Activated naive CD4-positive, alpha-beta T cell treated with anti-CD3 and anti-CD28 coated beads, Interleukin-2, amount 50 U/mL, for 72 hours (primary cell): Measurements from ENCODE around the gene MEX3A. TPM values are rescaled to one million over a fixed set of nuclear protein-coding genes. Genes with fewer than 3 reads are reported as not detected.
A peak's percentile ranks its signal among the peaks of the same experiment; 100 is the strongest.

Experiments used
- ATAC-seq, 2 donors: fragments of 150-1000 bp; cut with Tn5 transposase; 2 replicates each; pipeline ENCODE4 v1.10.0; 2021; ENCODE audit warnings: mild to moderate bottlenecking in 2 of 2, moderate library complexity in 2 of 2
- DNase-seq, 2 donors: peaks; one replicate each; pipeline ENCODE4 v3.0.0; 2021 to 2022; ENCODE audit warnings: low spot score in 2 of 2
- H3K27ac Mint-ChIP-seq, 2 donors: one replicate each; pipeline ENCODE4 v1.8.0; 2022; ENCODE audit warnings: mild to moderate bottlenecking in 2 of 2, mixed read lengths in 2 of 2
- H3K36me3 Mint-ChIP-seq, 2 donors: one replicate each; pipeline ENCODE4 v1.8.0; 2022; ENCODE audit warnings: mixed read lengths in 2 of 2
- H3K9me3 Mint-ChIP-seq, 2 donors: one replicate each; pipeline ENCODE4 v1.8.0; 2022; ENCODE audit warnings: mixed read lengths in 2 of 2
- total RNA-seq, 2 donors: library from RNA; stranded (reverse); gene quantifications; one replicate each; pipeline ENCODE4 v1.2.3, GENCODE V29; 2022

MEX3A gene
- total RNA-seq, 2 donors from 2014 or later: 0.16 to 0.49 TPM

GRCh38 chr1:156108664-156109241 is 26.5 kb upstream of the MEX3A start:
- ATAC-seq (no peak), DNase-seq (no peak)
- H3K27ac Mint-ChIP-seq: no peak overlapping the region
- no peaks in the 10 kb centered on the region for H3K36me3 Mint-ChIP-seq
- no peaks in the 10 kb centered on the region for H3K9me3 Mint-ChIP-seq

GRCh38 chr1:156108057-156108456 is 25.8 kb upstream of the MEX3A start:
- H3K27ac Mint-ChIP-seq: peak overlapping the region in 1 of 2 donors; percentile 96
- no peak for ATAC-seq
- no peak for DNase-seq
- H3K9me3 Mint-ChIP-seq: no peaks in the 10 kb centered on the region
- H3K36me3 Mint-ChIP-seq: no peaks in the 10 kb centered on the region

GRCh38 chr1:156106624-156107488 is 24.6 kb upstream of the MEX3A start:
- Mint-ChIP-seq H3K36me3 (no peaks in the 10 kb centered on the region), H3K9me3 (no peaks in the 10 kb centered on the region), H3K27ac (peak overlapping the region; percentile 93 to 96)
- DNase-seq (no peak), ATAC-seq (peak in 1 of 2 donors; percentile 23)

- no peak for ATAC-seq
- H3K36me3 Mint-ChIP-seq: no peaks in the 10 kb centered on the region
Measured at GRCh38 chr1:156104861-156105832, 22.9 kb upstream of the MEX3A start.

GRCh38 chr1:156104065-156104810 is 22.0 kb upstream of the MEX3A start:
- Mint-ChIP-seq H3K27ac (peak overlapping the region; percentile 96 to 97), H3K9me3 (no peaks in the 10 kb centered on the region), H3K36me3 (no peaks in the 10 kb centered on the region)
- peak in 1 of 2 donors; percentile 47 for DNase-seq
- peak in 1 of 2 donors; percentile 14 for ATAC-seq

More at GRCh38 chr1:156104861-156105832, 22.9 kb upstream of the MEX3A start:
- DNase-seq: no peak
- Mint-ChIP-seq H3K9me3 (no peaks in the 10 kb centered on the region), H3K27ac (peak overlapping the region; percentile 96 to 97)

- DNase-seq (no peak), ATAC-seq (peak in 1 of 2 donors; percentile 8)
Measured at GRCh38 chr1:156103521-156103947, 21.3 kb upstream of the MEX3A start.

GRCh38 chr1:156102633-156103511 is 20.6 kb upstream of the MEX3A start:
- H3K9me3 Mint-ChIP-seq: no peaks in the 10 kb centered on the region
- H3K36me3 Mint-ChIP-seq: peaks cover 0 to 7% of the 10 kb centered on the region in 2 donors
- DNase-seq (no peak), ATAC-seq (no peak)
- peak overlapping the region; percentile 62 to 96 for H3K27ac Mint-ChIP-seq

More at GRCh38 chr1:156103521-156103947, 21.3 kb upstream of the MEX3A start:
- H3K9me3 Mint-ChIP-seq: no peaks in the 10 kb centered on the region
- H3K27ac Mint-ChIP-seq: peak overlapping the region; percentile 96 to 97
- H3K36me3 Mint-ChIP-seq: peaks cover 0 to under 1% of the 10 kb centered on the region in 2 donors

GRCh38 chr1:156101880-156102279 is 19.6 kb upstream of the MEX3A start:
- H3K36me3 Mint-ChIP-seq: peaks cover 0 to 7% of the 10 kb centered on the region in 2 donors
- ATAC-seq: no peak
- DNase-seq: no peak
- no peaks in the 10 kb centered on the region for H3K9me3 Mint-ChIP-seq
- H3K27ac Mint-ChIP-seq: no peak overlapping the region

- Mint-ChIP-seq H3K27ac (peak overlapping the region; percentile 56 to 59), H3K36me3 (peaks cover 0 to 7% of the 10 kb centered on the region in 2 donors), H3K9me3 (no peaks in the 10 kb centered on the region)
- DNase-seq (no peak), ATAC-seq (no peak)
Measured at GRCh38 chr1:156100205-156100995, 18.1 kb upstream of the MEX3A start.

GRCh38 chr1:156099282-156099681 is 17.0 kb upstream of the MEX3A start:
- ATAC-seq (no peak), DNase-seq (no peak)
- H3K36me3 Mint-ChIP-seq: peaks cover 0 to 7% of the 10 kb centered on the region in 2 donors
- H3K27ac Mint-ChIP-seq: no peak overlapping the region
- no peaks in the 10 kb centered on the region for H3K9me3 Mint-ChIP-seq

GRCh38 chr1:156098784-156099183 is 16.5 kb upstream of the MEX3A start:
- Mint-ChIP-seq H3K27ac (peak overlapping the region; percentile 32 to 99), H3K36me3 (peaks cover 0 to 7% of the 10 kb centered on the region in 2 donors), H3K9me3 (no peaks in the 10 kb centered on the region)
- DNase-seq: no peak
- ATAC-seq: no peak

GRCh38 chr1:156097499-156098178 is 15.4 kb upstream of the MEX3A start:
- peak; percentile 39 to 53 for ATAC-seq
- DNase-seq: peak; percentile 60 to 72
- Mint-ChIP-seq H3K9me3 (no peaks in the 10 kb centered on the region), H3K36me3 (peaks cover 0 to 7% of the 10 kb centered on the region in 2 donors), H3K27ac (peak overlapping the region; percentile 94 to 99)

GRCh38 chr1:156096640-156097391 is 14.6 kb upstream of the MEX3A start:
- ATAC-seq (peak; percentile 85 to 86), DNase-seq (peak; percentile 91 to 97)
- Mint-ChIP-seq H3K27ac (peak overlapping the region; percentile 94 to 99), H3K36me3 (peaks cover 0 to 7% of the 10 kb centered on the region in 2 donors), H3K9me3 (no peaks in the 10 kb centered on the region)
